Measurements from ENCODE around the gene MIGA2.

DNA sequence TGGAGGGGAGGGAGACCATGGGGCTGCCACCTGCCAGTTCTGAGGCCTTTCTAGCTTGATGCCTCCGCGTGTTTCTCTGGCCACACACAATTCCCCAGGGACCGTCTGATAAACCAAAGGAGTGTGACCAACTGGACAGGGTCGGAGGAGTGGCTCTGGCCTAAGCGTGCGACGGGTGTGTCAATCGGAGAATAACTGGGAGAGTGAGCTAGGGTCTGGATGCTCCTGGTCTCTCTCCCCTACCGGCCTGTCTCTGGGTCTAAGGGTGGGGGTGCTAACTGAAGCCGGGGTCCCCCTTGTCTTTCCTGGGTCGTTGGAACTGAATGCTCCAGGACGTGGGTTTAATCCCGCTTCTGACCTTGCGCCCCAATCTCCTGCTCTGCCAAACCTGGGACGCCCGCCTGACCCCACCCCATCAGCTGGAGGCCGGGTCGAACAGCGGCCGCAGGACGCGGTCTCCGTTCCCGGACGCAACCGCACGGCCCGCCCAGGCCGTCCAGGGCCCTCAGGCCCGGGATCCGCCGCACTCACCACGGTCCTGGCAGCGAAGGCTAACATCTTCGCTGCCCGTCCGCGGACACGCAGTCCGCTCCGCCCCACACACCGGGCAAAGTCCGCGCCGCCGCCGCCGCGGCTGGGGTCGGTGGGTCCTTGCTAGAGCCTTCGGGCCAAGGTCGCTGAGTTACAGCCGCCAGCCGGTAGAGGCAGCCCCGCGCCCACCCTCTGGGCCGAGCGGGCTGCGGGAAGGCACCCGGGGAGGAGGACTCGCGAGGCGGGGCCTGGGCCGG is 73.7 kb downstream of the MIGA2 start:
- TF ChIP-seq, protein P1, sequence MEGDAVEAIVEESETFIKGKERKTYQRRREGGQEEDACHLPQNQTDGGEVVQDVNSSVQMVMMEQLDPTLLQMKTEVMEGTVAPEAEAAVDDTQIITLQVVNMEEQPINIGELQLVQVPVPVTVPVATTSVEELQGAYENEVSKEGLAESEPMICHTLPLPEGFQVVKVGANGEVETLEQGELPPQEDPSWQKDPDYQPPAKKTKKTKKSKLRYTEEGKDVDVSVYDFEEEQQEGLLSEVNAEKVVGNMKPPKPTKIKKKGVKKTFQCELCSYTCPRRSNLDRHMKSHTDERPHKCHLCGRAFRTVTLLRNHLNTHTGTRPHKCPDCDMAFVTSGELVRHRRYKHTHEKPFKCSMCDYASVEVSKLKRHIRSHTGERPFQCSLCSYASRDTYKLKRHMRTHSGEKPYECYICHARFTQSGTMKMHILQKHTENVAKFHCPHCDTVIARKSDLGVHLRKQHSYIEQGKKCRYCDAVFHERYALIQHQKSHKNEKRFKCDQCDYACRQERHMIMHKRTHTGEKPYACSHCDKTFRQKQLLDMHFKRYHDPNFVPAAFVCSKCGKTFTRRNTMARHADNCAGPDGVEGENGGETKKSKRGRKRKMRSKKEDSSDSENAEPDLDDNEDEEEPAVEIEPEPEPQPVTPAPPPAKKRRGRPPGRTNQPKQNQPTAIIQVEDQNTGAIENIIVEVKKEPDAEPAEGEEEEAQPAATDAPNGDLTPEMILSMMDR (conservative IDR thresholded peaks at IDR 0.05; ENCODE audit: low read depth, low read length) = no peak
- TF ChIP-seq MAFK (IDR thresholded peaks at IDR 0.05; ENCODE audit: low read depth, low read length) (no peak), RAD21 (IDR thresholded peaks at IDR 0.05; ENCODE audit: low read length) (no peak), BHLHE40 (IDR thresholded peaks at IDR 0.05; ENCODE audit: low read depth, low read length) (no peak), POLR2A (IDR thresholded peaks at IDR 0.05; ENCODE audit: low read depth, low read length) (no peak)

All from IMR-90 (cell line).